K562 (cell line): Measurements from ENCODE around the gene MYADML2. TPM values are rescaled to one million over a fixed set of nuclear protein-coding genes. Genes with fewer than 3 reads are reported as not detected.

Experiments
- BRCA1 ChIP-seq, 2 experiments: fragments of 450-650 bp in 1 of 2; sonication (generic) in 1 of 2; formaldehyde crosslinking in 1 of 2; IDR thresholded peaks; 2 replicates each; pipeline versions ENCODE4 v1.5.0 to v1.6.1; 2017 to 2020; ENCODE audit warnings: mild to moderate bottlenecking in 1 of 2, missing genetic modification reagents in 1 of 2
- BRF1 ChIP-seq: IDR thresholded peaks from 3 replicates; pipeline ENCODE4 v1.6.1; 2011; ENCODE audit warnings: borderline replicate concordance, mild to moderate bottlenecking; ENCODE audit not compliant: insufficient read length; ENCODE audit errors: extremely low read depth
- CAMTA2 ChIP-seq: fragments of 250-450 bp; sonication (Bioruptor Pico); conservative IDR thresholded peaks from 2 replicates; pipeline ENCODE4 v1.5.1; 2022
- NCOA6 ChIP-seq: fragments of 450-650 bp; IDR thresholded peaks from 2 replicates; pipeline ENCODE4 v1.6.1; 2017; ENCODE audit warnings: mild to moderate bottlenecking
- NR0B1 ChIP-seq: fragments of 450-650 bp; IDR thresholded peaks from one replicate; pipeline ENCODE4 v1.6.1; 2018; ENCODE audit warnings: mild to moderate bottlenecking, moderate library complexity; ENCODE audit not compliant: partially characterized antibody
- RHOXF2B ChIP-seq: fragments of 250-450 bp; sonication (Bioruptor Pico); conservative IDR thresholded peaks from 2 replicates; pipeline ENCODE4 v1.5.1; 2021
- RREB1 ChIP-seq: fragments of 250-450 bp; sonication (Bioruptor Pico); IDR thresholded peaks from 2 replicates; pipeline ENCODE4 v1.4.0; 2020
- TSHZ1 ChIP-seq: fragments of 250-450 bp; sonication (Bioruptor Pico); IDR thresholded peaks from 2 replicates; pipeline ENCODE4 v1.4.0; 2020; ENCODE audit warnings: mild to moderate bottlenecking, moderate library complexity
- USF1 ChIP-seq: sonication (generic); formaldehyde crosslinking; IDR thresholded peaks from 2 replicates; pipeline ENCODE4 v1.9.0; 2022; ENCODE audit warnings: mild to moderate bottlenecking, missing genetic modification reagents
- ZBTB12 ChIP-seq: fragments of 250-450 bp; sonication (Bioruptor Pico); IDR thresholded peaks from 2 replicates; pipeline ENCODE4 v1.4.0; 2020
- ZBTB33 ChIP-seq: sonication (generic); formaldehyde crosslinking; IDR thresholded peaks from 2 replicates; pipeline ENCODE4 v1.8.1; 2023; ENCODE audit warnings: mild to moderate bottlenecking, missing genetic modification reagents
- ZNF668 ChIP-seq: fragments of 250-450 bp; sonication (Bioruptor Pico); IDR thresholded peaks from 2 replicates; pipeline ENCODE4 v1.8.0; 2022; ENCODE audit warnings: mild to moderate bottlenecking, inconsistent platforms
- polyA plus RNA-seq, 8 experiments: library from polyadenylated mRNA; depleted of rRNA in 4 of 8; stranded (reverse) in 5 of 8; unstranded in 3 of 8; fragments of >200 nt; fragmentation: Nextera tagmentation in 2 of 8; fragmentation: Illumina TruSeq in 1 of 8; extraction: Ambion mirVana in 2 of 8; extraction: Trizol in 1 of 8; gene quantifications; 2 replicates each; pipeline versions ENCODE4 v1.2.1 to v1.2.3, GENCODE V29; 2011 to 2014; ENCODE audit warnings: inconsistent platforms in 1 of 8, missing spikeins in 1 of 8
- total RNA-seq, 7 experiments: library from RNA; depleted of rRNA in 6 of 7; stranded (reverse); fragments of >200 nt in 6 of 7; fragmentation: Illumina TruSeq in 2 of 7; extraction: Trizol in 2 of 7; gene quantifications; 2 replicates each; pipeline versions ENCODE4 v1.2.1 to v1.2.3, GENCODE V29; 2011 to 2021; ENCODE audit warnings: low replicate concordance in 1 of 7

Gene MYADML2
- total and polyA plus RNA-seq, 9 of the 15 experiments (the other 6 are each of a cell fraction or from before 2014, with no cell fraction given): not detected

- TF ChIP-seq RREB1 (CRISPR knock-in tag) (no peak), TSHZ1 (no peak), NR0B1 (no peak), RHOXF2B (CRISPR knock-in tag) (no peak), BRF1 (no peak), BRCA1 (IDR thresholded peaks at IDR 0.05) (no peak), BRCA1 (CRISPR knock-in tag; IDR thresholded peaks at IDR 0.05) (0 out of 2 replicates have a peak, but pooled peaks have one; percentile 45), CAMTA2 (CRISPR knock-in tag) (no peak), ZNF668 (CRISPR knock-in tag) (no peak), USF1 (CRISPR knock-in tag) (no peak), ZBTB12 (CRISPR knock-in tag) (no peak), NCOA6 (no peak), ZBTB33 (CRISPR knock-in tag) (no peak)
Measured at GRCh38 chr17:81925860-81926450, 21.1 kb downstream of the MYADML2 start (continued).
